HEK293T (cell line): ENCODE data around the gene NUBP1.
"Not testable (repeated sequence)": the region's sequence is repeated elsewhere in the genome, so short reads cannot be mapped to it uniquely, and the experiment has no call there.

Source experiments
- CTCF ChIA-PET: fragments of 350-600 bp; formaldehyde crosslinking; extraction: SDS; loops from one replicate; lab custom pipeline; 2021; ENCODE audit warnings: antibody characterized with exemption, inconsistent platforms; lab: Yijun Ruan, JAX
- POLR2A ChIA-PET: fragments of 350-600 bp; formaldehyde crosslinking; extraction: SDS; loops from one replicate; lab custom pipeline; 2020; ENCODE audit warnings: antibody characterized with exemption, inconsistent platforms; lab: Yijun Ruan, JAX
- DNase-seq: peaks from one replicate; pipeline ENCODE4 v3.0.0; 2012; ENCODE audit warnings: mixed read lengths; ENCODE audit errors: extremely low spot score
- ARNT ChIP-seq: fragments of 450-650 bp; IDR thresholded peaks from 2 replicates; pipeline ENCODE4 v1.6.1; 2017; ENCODE audit warnings: mild to moderate bottlenecking
- BHLHE40 ChIP-seq: fragments of 450-650 bp; IDR thresholded peaks from 2 replicates; pipeline ENCODE4 v1.6.1; 2016; ENCODE audit warnings: mild to moderate bottlenecking, moderate library complexity, borderline replicate concordance
- CTBP1 ChIP-seq: fragments of 450-650 bp; IDR thresholded peaks from 2 replicates; pipeline ENCODE4 v1.6.1; 2016; ENCODE audit warnings: borderline replicate concordance
- ELF4 ChIP-seq: fragments of 450-650 bp; IDR thresholded peaks from 2 replicates; pipeline ENCODE4 v1.6.1; 2017; ENCODE audit warnings: antibody characterized with exemption
- FOXA1 ChIP-seq: fragments of 450-650 bp; IDR thresholded peaks from 2 replicates; pipeline ENCODE4 v1.6.1; 2016; ENCODE audit warnings: mild to moderate bottlenecking
- FOXK2 ChIP-seq: fragments of 450-650 bp; IDR thresholded peaks from 2 replicates; pipeline ENCODE4 v1.6.1; 2016; ENCODE audit warnings: mild to moderate bottlenecking
- FOXM1 ChIP-seq: fragments of 450-650 bp; IDR thresholded peaks from 2 replicates; pipeline ENCODE4 v1.6.1; 2017; ENCODE audit warnings: mild to moderate bottlenecking, borderline replicate concordance
- HDGF ChIP-seq: fragments of 450-650 bp; IDR thresholded peaks from 2 replicates; pipeline ENCODE4 v1.6.1; 2017; ENCODE audit warnings: antibody characterized with exemption, borderline replicate concordance
- L3MBTL2 ChIP-seq: fragments of 450-650 bp; conservative IDR thresholded peaks from 2 replicates; pipeline ENCODE4 v1.6.1; 2016; ENCODE audit warnings: mild to moderate bottlenecking
- LEF1 ChIP-seq: fragments of 450-650 bp; IDR thresholded peaks from 2 replicates; pipeline ENCODE4 v1.6.1; 2017; ENCODE audit warnings: mild to moderate bottlenecking, borderline replicate concordance
- NFRKB ChIP-seq: fragments of 450-650 bp; IDR thresholded peaks from 2 replicates; pipeline ENCODE4 v1.6.1; 2016; ENCODE audit warnings: mild to moderate bottlenecking, moderate library complexity
- SP1 ChIP-seq: fragments of 450-650 bp; IDR thresholded peaks from 2 replicates; pipeline ENCODE4 v1.6.1; 2017
- SUZ12 ChIP-seq: fragments of 450-650 bp; IDR thresholded peaks from 2 replicates; pipeline ENCODE4 v1.6.1; 2016; ENCODE audit warnings: mild to moderate bottlenecking
- TARDBP ChIP-seq: fragments of 450-650 bp; IDR thresholded peaks from 2 replicates; pipeline ENCODE4 v1.6.1; 2016
- ZNF384 ChIP-seq: fragments of 450-650 bp; IDR thresholded peaks from 2 replicates; pipeline ENCODE4 v1.6.1; 2016
- TF ChIP-seq, protein P1 (sequence below): fragments of 450-650 bp; IDR thresholded peaks from 2 replicates; pipeline ENCODE4 v1.6.1; 2016

NUBP1 gene

DNA sequence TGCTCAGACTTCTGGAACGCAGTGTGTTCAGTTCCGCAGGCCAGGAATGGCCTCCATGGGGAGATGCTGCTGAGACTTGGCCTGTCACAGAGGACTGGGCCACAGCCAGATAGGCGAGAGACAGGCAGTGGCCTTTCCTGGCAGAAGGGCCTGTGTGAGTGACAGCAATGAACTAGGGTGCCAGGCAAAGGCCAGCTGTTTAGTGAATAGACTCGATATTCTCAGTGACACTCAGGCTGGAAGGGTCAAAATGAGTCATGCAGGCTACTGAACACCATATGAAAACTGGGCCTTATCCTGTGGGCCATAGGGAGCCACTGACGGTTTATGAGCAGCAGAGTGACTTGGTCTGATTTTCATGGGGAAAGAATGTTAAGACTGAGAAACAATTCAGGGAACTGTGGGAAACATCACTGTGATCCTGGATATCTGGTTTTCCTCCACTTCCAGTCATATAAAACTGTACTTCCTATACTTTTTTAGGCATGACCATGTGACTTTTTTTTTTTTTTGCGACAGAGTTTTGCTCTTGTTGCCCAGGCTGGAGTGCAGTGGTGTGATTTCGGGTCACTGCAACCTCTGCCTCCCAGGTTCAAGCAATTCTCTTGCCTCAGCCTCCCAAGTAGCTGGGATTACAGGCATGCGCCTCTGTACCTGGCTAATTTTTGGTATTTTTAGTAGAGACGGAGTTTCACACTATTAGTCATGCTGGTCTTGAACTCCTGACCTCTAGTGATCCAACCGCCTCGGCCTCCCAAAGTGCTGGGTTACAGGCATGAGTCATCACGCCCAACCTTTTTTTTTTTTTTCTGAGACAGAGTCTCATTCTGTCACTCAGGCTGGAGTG, 5.2 kb upstream of the NUBP1 start:
- CTCF ChIA-PET: interaction anchor here (1.8 to 2.2 kb wide), 2 partner anchors 217 to 224 kb away, joined by 8 to 21 read pairs; no protein-coding TSS in a partner anchor
- POLR2A ChIA-PET: no interaction called here
- DNase-seq: no peak
- TF ChIP-seq FOXK2 (no peak), SUZ12 (no peak), SP1 (no peak), HDGF (no peak), FOXM1 (no peak), LEF1 (no peak), L3MBTL2 (no peak), ARNT (no peak), CTBP1 (no peak), NFRKB (no peak), ZNF384 (peak; percentile 95), ELF4 (no peak), FOXA1 (no peak), TARDBP (no peak), BHLHE40 (no peak)
- TF ChIP-seq, protein P1, sequence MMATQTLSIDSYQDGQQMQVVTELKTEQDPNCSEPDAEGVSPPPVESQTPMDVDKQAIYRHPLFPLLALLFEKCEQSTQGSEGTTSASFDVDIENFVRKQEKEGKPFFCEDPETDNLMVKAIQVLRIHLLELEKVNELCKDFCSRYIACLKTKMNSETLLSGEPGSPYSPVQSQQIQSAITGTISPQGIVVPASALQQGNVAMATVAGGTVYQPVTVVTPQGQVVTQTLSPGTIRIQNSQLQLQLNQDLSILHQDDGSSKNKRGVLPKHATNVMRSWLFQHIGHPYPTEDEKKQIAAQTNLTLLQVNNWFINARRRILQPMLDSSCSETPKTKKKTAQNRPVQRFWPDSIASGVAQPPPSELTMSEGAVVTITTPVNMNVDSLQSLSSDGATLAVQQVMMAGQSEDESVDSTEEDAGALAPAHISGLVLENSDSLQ: peak; percentile 89

DNA sequence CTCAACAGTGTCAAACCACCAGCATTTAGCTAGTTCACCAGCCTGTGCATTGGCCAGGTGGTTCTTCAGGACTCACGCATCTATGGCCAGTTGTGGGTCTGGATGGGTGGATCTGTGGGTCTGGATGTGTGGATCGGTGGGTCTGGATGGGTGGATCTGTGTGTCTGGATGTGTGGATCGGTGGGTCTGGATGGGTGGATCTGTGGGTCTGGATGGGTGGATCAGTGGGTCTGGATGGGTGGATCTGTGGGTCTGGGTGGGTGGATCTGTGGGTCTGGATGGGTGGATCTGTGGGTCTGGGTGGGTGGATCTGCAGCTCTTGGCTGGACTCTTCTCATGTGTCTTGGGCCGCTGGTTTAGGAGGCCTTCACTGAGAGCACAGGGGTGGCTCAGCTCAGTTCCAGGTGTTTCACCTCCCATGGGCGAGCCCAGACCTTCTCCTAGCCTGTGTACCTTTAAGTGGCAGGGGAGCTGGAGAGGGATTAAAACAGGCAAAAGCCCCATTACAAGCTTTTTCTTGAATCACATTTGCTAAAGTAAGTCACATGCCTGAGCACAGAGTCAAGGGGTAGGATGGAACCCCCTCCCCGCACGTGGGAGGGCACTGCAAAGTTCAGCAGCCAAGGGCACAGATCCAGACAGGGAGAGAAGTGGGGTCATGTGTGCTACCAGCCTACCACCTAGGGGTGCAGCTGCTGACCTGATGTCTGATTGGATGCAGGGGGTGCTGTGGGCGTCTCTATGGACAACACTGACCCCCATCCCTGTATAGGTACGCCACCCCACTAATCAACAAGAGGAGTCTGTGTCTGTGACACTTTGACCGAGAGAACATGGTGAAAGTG, 3.4 kb upstream of the NUBP1 start:
- CTCF ChIA-PET: no interaction called here
- TF ChIP-seq CTBP1 (no peak), ARNT (no peak), FOXM1 (no peak), ELF4 (no peak), TARDBP (no peak), NFRKB (no peak), FOXA1 (no peak), HDGF (no peak), FOXK2 (no peak), SP1 (no peak), L3MBTL2 (no peak), LEF1 (no peak), BHLHE40 (no peak)
- TF ChIP-seq, protein P1: no peak
- no peak for DNase-seq
- POLR2A ChIA-PET: interaction anchor here (1.4 kb wide), 1 partner anchor 178 kb away, joined by 3 read pairs; no protein-coding TSS in a partner anchor

DNA sequence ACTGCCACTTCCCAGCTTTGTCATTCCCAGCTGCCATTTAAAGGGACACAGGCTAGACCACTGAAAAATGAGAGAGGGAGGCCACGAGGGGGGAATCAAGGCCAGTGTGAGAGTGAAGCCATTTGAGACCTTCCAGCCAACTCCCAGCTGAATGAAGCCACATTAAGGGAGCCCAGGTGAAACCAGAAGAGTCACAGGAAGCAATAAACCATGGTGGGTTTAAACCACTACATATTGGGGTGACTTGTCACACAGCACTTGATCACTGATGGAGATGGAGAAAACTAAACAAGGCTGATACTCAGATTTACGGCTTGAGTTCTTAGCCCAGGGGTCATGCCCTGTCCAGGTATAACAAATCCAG, 2.8 kb upstream of the NUBP1 start:
- CTCF ChIA-PET: no interaction called here
- DNase-seq: no peak
- TF ChIP-seq ARNT (no peak), NFRKB (no peak), SUZ12 (no peak), TARDBP (no peak), FOXM1 (no peak), ELF4 (no peak), FOXK2 (no peak), SP1 (no peak), L3MBTL2 (no peak), BHLHE40 (no peak), ZNF384 (no peak), FOXA1 (no peak), CTBP1 (no peak), HDGF (no peak), LEF1 (no peak)
- TF ChIP-seq, protein P1: no peak
- POLR2A ChIA-PET: interaction anchor here (1.4 kb wide), 1 partner anchor 178 kb away, joined by 3 read pairs; no protein-coding TSS in a partner anchor

DNA sequence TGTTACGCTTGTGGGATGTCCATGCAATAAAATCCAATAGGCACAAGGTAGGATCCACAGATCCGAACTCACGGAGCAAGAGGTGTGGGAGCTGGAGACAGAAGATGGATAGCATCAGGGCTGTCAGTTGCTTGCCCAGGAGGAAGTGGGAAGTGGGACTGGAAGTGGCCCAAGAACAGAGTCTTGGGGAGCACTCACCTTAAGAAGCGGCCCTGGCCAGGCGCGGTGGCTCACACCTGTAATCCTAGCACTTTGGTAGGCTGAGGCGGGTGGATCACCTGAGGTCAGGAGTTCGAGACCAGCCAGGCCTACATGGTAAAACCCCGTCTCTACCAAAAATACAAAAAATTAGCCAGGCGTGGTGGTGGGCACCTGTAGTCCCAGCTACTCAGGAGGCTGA, 2.4 kb upstream of the NUBP1 start:
- POLR2A ChIA-PET: interaction anchor here (1.4 kb wide), 1 partner anchor 177 kb away, joined by 3 read pairs; no protein-coding TSS in a partner anchor
- DNase-seq, CTCF ChIA-PET: not testable (repeated sequence)

DNA sequence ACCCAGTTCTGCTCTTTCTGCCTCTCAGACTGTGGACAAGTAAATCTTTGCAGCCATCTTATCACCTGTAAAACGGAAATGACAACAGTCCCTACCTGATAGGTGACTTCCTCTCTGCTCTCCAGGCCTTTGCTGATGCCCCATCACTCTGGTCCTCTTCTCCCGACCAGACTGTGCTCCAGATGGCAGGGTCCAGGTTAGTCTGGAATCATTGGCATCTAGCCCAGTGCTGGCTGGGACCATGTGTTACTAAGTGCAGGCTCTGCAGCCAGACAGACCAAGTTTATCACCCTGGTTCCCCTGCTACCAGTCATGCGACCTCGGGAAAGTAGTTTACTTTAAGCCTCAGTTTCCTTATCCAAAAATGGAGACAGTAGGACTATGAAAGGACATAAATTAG, 1.8 kb upstream of the NUBP1 start:
- DNase-seq: no peak
- no peak for TF ChIP-seq ELF4
- no peak for TF ChIP-seq NFRKB
- TF ChIP-seq BHLHE40: no peak
- CTCF ChIA-PET: no interaction called here
- POLR2A ChIA-PET: no interaction called here

DNA sequence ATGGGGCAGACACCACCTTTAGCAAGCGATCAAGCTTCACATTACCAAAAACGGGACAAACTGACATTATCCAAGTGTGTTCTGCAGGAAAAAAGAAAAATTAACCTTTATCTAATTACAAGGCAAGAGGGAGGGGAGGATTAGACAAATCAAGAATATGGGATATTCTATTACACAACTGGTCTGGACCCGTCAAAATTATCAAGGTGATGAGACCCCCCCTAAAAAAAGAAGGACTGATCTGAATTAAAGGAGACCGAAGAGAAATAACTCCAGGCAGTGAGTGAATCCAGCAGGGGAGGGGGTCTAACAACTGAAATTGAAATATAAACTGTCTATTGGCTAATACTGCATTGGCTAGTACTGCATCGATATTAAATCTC, 424 bp upstream of the NUBP1 start:
- no peak for DNase-seq
- no peak for TF ChIP-seq LEF1
- ChIA-PET POLR2A (interaction anchor here (1.0 to 1.4 kb wide), 4 partner anchors 135 to 437 kb away, joined by 3 to 4 read pairs (median 4); no protein-coding TSS in a partner anchor), CTCF (no interaction called here)
